Mesenchymal stem cell (in vitro differentiated cells and primary cell): ENCODE results near the gene LCN9.

ENCODE experiments used
- DNase-seq: peaks from one replicate; pipeline ENCODE4 v3.0.0-alpha.2; 2013
- H2AFZ ChIP-seq: one replicate; pipeline ENCODE4 v1.6.1; 2013; ENCODE audit warnings: low read depth, mild to moderate bottlenecking, control low read depth, inconsistent platforms, low read length, moderate library complexity
- H2AK5ac ChIP-seq: 2 replicates; pipeline ENCODE4 v1.6.1; 2013; ENCODE audit warnings: low read length, moderate library complexity, mild to moderate bottlenecking, inconsistent platforms; ENCODE audit not compliant: severe bottlenecking
- H2BK120ac ChIP-seq: one replicate; pipeline ENCODE4 v1.6.1; 2013; ENCODE audit warnings: low read depth, mild to moderate bottlenecking, inconsistent platforms, low read length, moderate library complexity
- H2BK12ac ChIP-seq, 2 experiments: one replicate each; pipeline ENCODE4 v1.6.1; 2013; ENCODE audit warnings: inconsistent platforms in 2 of 2, low read length in 2 of 2, mild to moderate bottlenecking in 2 of 2, moderate library complexity in 2 of 2, control low read depth in 1 of 2
- H2BK15ac ChIP-seq: one replicate; pipeline ENCODE4 v1.6.1; 2013; ENCODE audit warnings: mild to moderate bottlenecking, low read depth, inconsistent platforms; ENCODE audit not compliant: poor library complexity, severe bottlenecking
- H2BK5ac ChIP-seq: 2 replicates; pipeline ENCODE4 v1.6.1; 2013; ENCODE audit warnings: low read depth, mild to moderate bottlenecking, low read length, control low read depth, inconsistent platforms; ENCODE audit not compliant: poor library complexity, severe bottlenecking
- H3K14ac ChIP-seq, 2 experiments: one replicate each; pipeline ENCODE4 v1.6.1; 2013; ENCODE audit warnings: inconsistent platforms in 2 of 2, low read length in 2 of 2, control low read depth in 1 of 2, mild to moderate bottlenecking in 1 of 2, moderate library complexity in 1 of 2
- H3K18ac ChIP-seq, 2 experiments: one replicate each; pipeline ENCODE4 v1.6.1; 2013; ENCODE audit warnings: inconsistent platforms in 2 of 2, low read length in 2 of 2, control low read depth in 1 of 2, low read depth in 1 of 2, mild to moderate bottlenecking in 1 of 2
- H3K23ac ChIP-seq, 2 experiments: one replicate each; pipeline ENCODE4 v1.6.1; 2013; ENCODE audit warnings: inconsistent platforms in 2 of 2, low read length in 2 of 2, mild to moderate bottlenecking in 2 of 2, moderate library complexity in 2 of 2, control low read depth in 1 of 2
- H3K27ac ChIP-seq: 2 replicates; pipeline ENCODE4 v1.5.1; 2013; ENCODE audit warnings: mild to moderate bottlenecking, moderate library complexity, low read length, control low read depth, inconsistent platforms; ENCODE audit not compliant: poor library complexity, severe bottlenecking
- H3K27me3 ChIP-seq, 2 experiments: 2 replicates each; pipeline versions ENCODE4 v1.6.1 to v1.7.0; 2013; ENCODE audit warnings: low read length in 2 of 2, mild to moderate bottlenecking in 2 of 2, moderate library complexity in 2 of 2, control low read depth in 1 of 2, inconsistent platforms in 1 of 2; ENCODE audit not compliant: control insufficient read depth in 1 of 2, insufficient read depth in 1 of 2
- H3K36me3 ChIP-seq, 2 experiments: 2 replicates each; pipeline versions ENCODE4 v1.6.1 to v1.7.0; 2013; ENCODE audit warnings: low read length in 2 of 2, control low read depth in 1 of 2, inconsistent platforms in 1 of 2, low read depth in 1 of 2, mild to moderate bottlenecking in 1 of 2; ENCODE audit not compliant: insufficient read depth in 2 of 2, control insufficient read depth in 1 of 2
- H3K4ac ChIP-seq, 2 experiments: one replicate each; pipeline ENCODE4 v1.6.1; 2013; ENCODE audit warnings: inconsistent platforms in 2 of 2, low read length in 2 of 2, mild to moderate bottlenecking in 2 of 2, moderate library complexity in 2 of 2, control low read depth in 1 of 2, low read depth in 1 of 2
- H3K4me1 ChIP-seq: 2 replicates; pipeline ENCODE4 v1.6.1; 2013; ENCODE audit warnings: low read depth, low read length, control low read depth; ENCODE audit not compliant: control insufficient read depth, insufficient read depth
- H3K4me2 ChIP-seq: 2 replicates; pipeline ENCODE4 v1.6.1; 2013; ENCODE audit warnings: low read length, mild to moderate bottlenecking, inconsistent platforms; ENCODE audit not compliant: poor library complexity, severe bottlenecking
- H3K4me3 ChIP-seq, 2 experiments: 2 replicates each; pipeline versions ENCODE4 v1.5.1 to v1.7.0; 2013; ENCODE audit warnings: low read length in 2 of 2, mild to moderate bottlenecking in 2 of 2, control low read depth in 1 of 2, low read depth in 1 of 2; ENCODE audit not compliant: insufficient read depth in 1 of 2
- H3K79me1 ChIP-seq: replicated peaks from 2 replicates; pipeline ENCODE4 v1.6.1; 2013; ENCODE audit warnings: mild to moderate bottlenecking, control low read depth, low read length, inconsistent platforms; ENCODE audit not compliant: poor library complexity, severe bottlenecking
- H3K9ac ChIP-seq: 2 replicates; pipeline ENCODE4 v1.7.0; 2013; ENCODE audit warnings: mild to moderate bottlenecking, low read length, moderate library complexity
- H3K9me3 ChIP-seq: 2 replicates; pipeline ENCODE4 v1.7.0; 2013; ENCODE audit warnings: mild to moderate bottlenecking, low read length; ENCODE audit not compliant: control insufficient read depth
- H4K8ac ChIP-seq: one replicate; pipeline ENCODE4 v1.6.1; 2013; ENCODE audit warnings: inconsistent platforms, mild to moderate bottlenecking, low read length, moderate library complexity
- H4K91ac ChIP-seq: one replicate; pipeline ENCODE4 v1.6.1; 2013; ENCODE audit warnings: mild to moderate bottlenecking, low read length, inconsistent platforms
- WGBS: methylation state at CpG from one replicate; pipeline ENCODE4 v1.1.7; 2013; ENCODE audit warnings: mixed read lengths; 5-methylcytosine and 5-hydroxymethylcytosine counted together

Gene LCN9

GRCh38 chr9:135684691-135685090 is 21.6 kb downstream of the LCN9 start:
- no peaks in the 10 kb centered on the region for H3K36me3 ChIP-seq
- H2BK5ac ChIP-seq: no peak overlapping the region
- no peak overlapping the region for H2AFZ ChIP-seq
- peaks cover 0 to 14% of the 10 kb centered on the region in 2 experiments for H3K27me3 ChIP-seq
- no peak overlapping the region for H3K4me3 ChIP-seq
- no peak overlapping the region for H3K27ac ChIP-seq
- no peaks in the 10 kb centered on the region for H3K79me1 ChIP-seq
- no peak overlapping the region for H2BK12ac ChIP-seq
- DNase-seq: no peak
- H3K9me3 ChIP-seq: no peaks in the 10 kb centered on the region
- H2AK5ac ChIP-seq: no peak overlapping the region
- no peak overlapping the region for H3K4ac ChIP-seq
- H3K4me1 ChIP-seq: peaks cover 2% of the 10 kb centered on the region
- no peak overlapping the region for H4K8ac ChIP-seq
- no peak overlapping the region for H3K14ac ChIP-seq
- no peak overlapping the region for H3K9ac ChIP-seq
- H2BK120ac ChIP-seq: no peak overlapping the region
- WGBS: 78% methylated on average over 17 of the region's 17 CpGs
- H3K4me2 ChIP-seq: no peak overlapping the region
- no peak overlapping the region for H3K23ac ChIP-seq
- H4K91ac ChIP-seq: no peak overlapping the region
- no peak overlapping the region for H3K18ac ChIP-seq
- H2BK15ac ChIP-seq: no peak overlapping the region

GRCh38 chr9:135687216-135687615 is 24.1 kb downstream of the LCN9 start:
- Histone ChIP-seq H3K18ac (no peak overlapping the region), H3K4me2 (no peak overlapping the region), H3K9me3 (no peaks in the 10 kb centered on the region), H3K36me3 (no peaks in the 10 kb centered on the region), H3K4ac (no peak overlapping the region), H3K9ac (no peak overlapping the region), H3K4me1 (peaks cover 2% of the 10 kb centered on the region), H3K79me1 (no peaks in the 10 kb centered on the region), H4K8ac (no peak overlapping the region), H3K27ac (no peak overlapping the region), H3K14ac (no peak overlapping the region), H2AK5ac (no peak overlapping the region), H3K23ac (no peak overlapping the region), H4K91ac (peak overlapping the region; percentile 6), H2BK15ac (no peak overlapping the region), H2BK5ac (no peak overlapping the region), H3K27me3 (peaks cover 0 to 16% of the 10 kb centered on the region in 2 experiments), H2AFZ (no peak overlapping the region), H2BK120ac (no peak overlapping the region), H2BK12ac (no peak overlapping the region), H3K4me3 (no peak overlapping the region)
- DNase-seq: no peak
- whole genome bisulfite sequencing: 82% methylated on average over 15 of the region's 15 CpGs

GRCh38 chr9:135689011-135689410 is 25.9 kb downstream of the LCN9 start:
- no peak overlapping the region for H3K4me2 ChIP-seq
- H2BK12ac ChIP-seq: no peak overlapping the region
- no peak overlapping the region for H3K4me3 ChIP-seq
- no peaks in the 10 kb centered on the region for H3K9me3 ChIP-seq
- H4K91ac ChIP-seq: no peak overlapping the region
- no peak overlapping the region for H3K23ac ChIP-seq
- no peak overlapping the region for H3K27ac ChIP-seq
- H3K14ac ChIP-seq: no peak overlapping the region
- H3K79me1 ChIP-seq: no peaks in the 10 kb centered on the region
- no peak overlapping the region for H2AFZ ChIP-seq
- no peak overlapping the region for H3K9ac ChIP-seq
- peaks cover 0 to 30% of the 10 kb centered on the region in 2 experiments for H3K27me3 ChIP-seq
- no peak overlapping the region for H2AK5ac ChIP-seq
- H3K4ac ChIP-seq: no peak overlapping the region
- no peak overlapping the region for H2BK120ac ChIP-seq
- H3K18ac ChIP-seq: no peak overlapping the region
- H3K4me1 ChIP-seq: peaks cover 7% of the 10 kb centered on the region
- H2BK5ac ChIP-seq: no peak overlapping the region
- H3K36me3 ChIP-seq: no peaks in the 10 kb centered on the region
- WGBS: 91% methylated on average over 10 of the region's 10 CpGs
- DNase-seq: no peak
- H4K8ac ChIP-seq: no peak overlapping the region
- no peak overlapping the region for H2BK15ac ChIP-seq

GRCh38 chr9:135690836-135691570 is 27.9 kb downstream of the LCN9 start:
- no peak overlapping the region for H2BK5ac ChIP-seq

More at GRCh38 chr9:135690836-135691570, 27.9 kb downstream of the LCN9 start:
- no peaks in the 10 kb centered on the region for H3K36me3 ChIP-seq
- H2BK12ac ChIP-seq: no peak overlapping the region
- peaks cover 7% of the 10 kb centered on the region for H3K4me1 ChIP-seq
- no peak overlapping the region for H4K8ac ChIP-seq
- H2BK15ac ChIP-seq: no peak overlapping the region
- H2BK120ac ChIP-seq: no peak overlapping the region
- H3K14ac ChIP-seq: peak overlapping the region in 1 of 2 experiments; percentile 49
- H3K4me2 ChIP-seq: no peak overlapping the region
- no peak overlapping the region for H2AFZ ChIP-seq
- H3K79me1 ChIP-seq: no peaks in the 10 kb centered on the region
- no peak overlapping the region for H3K4ac ChIP-seq
- H2AK5ac ChIP-seq: no peak overlapping the region
- H3K23ac ChIP-seq: no peak overlapping the region
- DNase-seq: no peak
- no peak overlapping the region for H3K4me3 ChIP-seq
- H4K91ac ChIP-seq: no peak overlapping the region
- WGBS: 86% methylated on average over 19 of the region's 19 CpGs
- no peak overlapping the region for H3K18ac ChIP-seq
- H3K9me3 ChIP-seq: no peaks in the 10 kb centered on the region
- no peak overlapping the region for H3K9ac ChIP-seq
- H3K27ac ChIP-seq: no peak overlapping the region
- peaks cover 0 to 30% of the 10 kb centered on the region in 2 experiments for H3K27me3 ChIP-seq
